Cardiac muscle cell (in vitro differentiated cells and primary cell): ENCODE results near the gene IFNGR1. TPM values are rescaled to one million over a fixed set of nuclear protein-coding genes. Genes with fewer than 3 reads are reported as not detected.
"Not testable (repeated sequence)": the region's sequence is repeated elsewhere in the genome, so short reads cannot be mapped to it uniquely, and the experiment has no call there.

Experiments
- DNase-seq, 2 donors: peaks; one replicate each; pipeline versions ENCODE4 v3.0.0 to v3.0.0-alpha.2; 2010 to 2017; ENCODE audit warnings: low read depth in 1 of 2, low spot score in 1 of 2
- H3K27ac ChIP-seq: fragments of 200-600 bp; sonication (generic); 2 replicates; pipeline ENCODE4 v1.5.1; 2016
- H3K27me3 ChIP-seq: fragments of 200-600 bp; sonication (generic); 2 replicates; pipeline ENCODE4 v1.6.0; 2016; ENCODE audit warnings: control low read depth
- H3K36me3 ChIP-seq: fragments of 200-600 bp; sonication (generic); 2 replicates; pipeline ENCODE4 v1.5.1; 2016; ENCODE audit warnings: control low read depth
- H3K4me1 ChIP-seq: fragments of 200-600 bp; sonication (generic); 2 replicates; pipeline ENCODE4 v1.8.1; 2017; ENCODE audit warnings: low read depth, mild to moderate bottlenecking, mixed run types
- H3K4me3 ChIP-seq: fragments of 200-600 bp; sonication (generic); 2 replicates; pipeline ENCODE4 v1.5.1; 2016; ENCODE audit warnings: mild to moderate bottlenecking
- H3K9me3 ChIP-seq: fragments of 200-600 bp; sonication (generic); 2 replicates; pipeline ENCODE4 v1.5.1; 2017; ENCODE audit warnings: low read depth, mild to moderate bottlenecking, control low read depth
- CTCF ChIP-seq: IDR thresholded peaks from 2 replicates; pipeline ENCODE4 v1.5.1; 2012; ENCODE audit warnings: low read depth, mild to moderate bottlenecking, low read length
- polyA plus RNA-seq: library from polyadenylated mRNA; unstranded; fragments of >200 nt; fragmentation: Nextera tagmentation; extraction: Ambion mirVana; gene quantifications from 2 replicates; pipeline ENCODE4 v1.2.1, GENCODE V29; 2016
- total RNA-seq: library from RNA; depleted of rRNA; stranded (reverse); fragments of >200 nt; gene quantifications from 2 replicates; pipeline ENCODE4 v1.2.3, GENCODE V29; 2016

The IFNGR1 gene
- total and polyA plus RNA-seq, 2 experiments from 2014 or later: 23.2 to 36.9 TPM

- H3K9me3 ChIP-seq: no peaks in the 10 kb centered on the region
- no peak for TF ChIP-seq CTCF
- no peaks in the 10 kb centered on the region for H3K4me1 ChIP-seq
- H3K4me3 ChIP-seq: no peak overlapping the region
- no peak for DNase-seq
- no peaks in the 10 kb centered on the region for H3K36me3 ChIP-seq
- H3K27ac ChIP-seq: no peak overlapping the region
- no peaks in the 10 kb centered on the region for H3K27me3 ChIP-seq
Measured at GRCh38 chr6:137256350-137257103, 37.3 kb upstream of the IFNGR1 start.

DNA sequence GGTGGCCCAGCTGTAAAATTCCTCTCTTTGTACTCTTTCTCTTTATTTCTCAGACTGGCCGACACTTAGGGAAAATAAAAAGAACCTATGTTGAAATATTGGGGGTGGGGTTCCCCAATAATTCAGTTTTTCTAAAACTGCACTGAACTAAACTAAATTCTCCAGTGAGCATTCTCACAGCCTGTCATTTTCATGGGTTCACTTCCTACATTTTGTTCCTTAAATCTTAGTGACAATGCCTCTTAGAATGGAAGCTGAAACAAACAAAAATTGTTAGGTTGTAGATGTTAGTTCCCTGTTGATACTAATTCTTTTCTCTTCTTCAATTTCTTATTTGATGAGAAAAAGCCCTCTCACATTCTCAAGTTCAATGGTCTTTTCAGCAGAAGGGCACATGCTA is 35.8 kb upstream of the IFNGR1 start:
- Histone ChIP-seq H3K4me1 (no peaks in the 10 kb centered on the region), H3K27ac (no peak overlapping the region), H3K9me3 (no peaks in the 10 kb centered on the region), H3K27me3 (no peaks in the 10 kb centered on the region), H3K4me3 (no peak overlapping the region), H3K36me3 (no peaks in the 10 kb centered on the region)
- DNase-seq: no peak
- TF ChIP-seq CTCF: no peak

DNA sequence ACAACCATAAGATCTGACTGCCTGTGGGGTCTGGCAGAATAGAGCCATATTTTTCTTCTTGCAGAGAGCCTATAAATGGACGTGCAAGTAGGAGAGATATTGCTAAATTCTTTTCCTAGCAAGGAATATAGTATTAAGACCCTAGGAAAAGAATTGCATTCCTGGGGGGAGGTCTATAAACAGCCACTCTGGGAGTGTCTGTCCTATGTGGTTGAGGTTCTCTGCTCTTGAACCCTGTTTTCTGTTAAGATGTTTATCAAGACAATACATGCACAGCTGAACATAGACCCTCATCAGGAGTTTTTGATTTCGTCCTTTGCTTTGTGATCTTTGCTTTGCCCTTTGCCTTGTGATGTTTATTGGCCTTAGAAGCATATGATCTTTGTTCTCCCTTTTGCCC is 35.2 kb upstream of the IFNGR1 start:
- not testable (repeated sequence) for H3K4me1 ChIP-seq, H3K9me3 ChIP-seq, H3K36me3 ChIP-seq, H3K27me3 ChIP-seq, H3K4me3 ChIP-seq, DNase-seq, H3K27ac ChIP-seq

DNA sequence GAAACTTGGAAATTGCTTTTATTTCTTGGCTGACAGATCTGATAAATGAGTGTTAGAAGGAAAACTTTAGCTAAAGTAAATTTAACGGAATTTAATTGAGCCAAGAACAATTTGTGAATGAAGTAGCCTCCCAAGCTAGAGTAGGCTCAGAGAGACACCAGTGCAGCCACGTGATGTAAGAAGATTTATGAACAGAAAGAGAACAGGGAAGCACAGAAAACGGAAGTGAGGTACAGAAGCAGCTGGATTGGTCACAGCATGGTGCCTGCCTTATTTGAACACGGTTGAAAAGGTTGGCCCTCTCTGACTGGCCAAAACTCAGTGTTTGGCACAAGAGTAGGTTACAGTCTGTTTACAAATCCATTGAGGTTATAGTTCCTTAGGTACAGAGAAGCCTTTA is 29.5 kb upstream of the IFNGR1 start:
- H3K36me3 ChIP-seq: no peaks in the 10 kb centered on the region
- no peaks in the 10 kb centered on the region for H3K9me3 ChIP-seq
- H3K27ac ChIP-seq: no peak overlapping the region
- H3K4me1 ChIP-seq: no peaks in the 10 kb centered on the region
- H3K27me3 ChIP-seq: no peaks in the 10 kb centered on the region
- H3K4me3 ChIP-seq: no peak overlapping the region
- no peak for DNase-seq
- no peak for TF ChIP-seq CTCF

DNA sequence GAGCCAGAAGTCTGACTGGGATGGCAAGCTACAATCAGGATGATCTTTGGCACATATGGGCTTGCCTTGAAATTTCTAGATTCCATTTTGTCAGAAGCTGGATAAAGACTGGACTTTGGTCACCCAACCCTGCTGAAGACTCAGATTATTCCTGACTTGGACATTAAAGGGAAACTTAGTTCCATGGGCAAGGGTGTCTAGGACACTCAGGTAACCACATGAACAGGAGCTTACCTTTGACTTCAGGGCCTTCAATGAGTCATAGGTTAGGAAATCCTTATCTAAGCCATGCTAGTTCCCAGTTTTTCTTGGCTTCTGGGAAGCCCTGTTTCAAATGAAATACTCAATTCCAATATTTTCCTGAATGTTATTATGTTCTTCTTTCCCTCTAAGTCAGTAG is 28.5 kb upstream of the IFNGR1 start:
- no peak for DNase-seq
- H3K4me3 ChIP-seq: no peak overlapping the region

GRCh38 chr6:137246791-137247202 is 27.6 kb upstream of the IFNGR1 start:
- no peak for DNase-seq

More for the DNA sequence above, 28.5 kb upstream of the IFNGR1 start:
- H3K9me3 ChIP-seq: no peaks in the 10 kb centered on the region
- no peak overlapping the region for H3K27ac ChIP-seq
- H3K27me3 ChIP-seq: no peaks in the 10 kb centered on the region
- TF ChIP-seq CTCF: no peak
- H3K36me3 ChIP-seq: no peaks in the 10 kb centered on the region
- no peaks in the 10 kb centered on the region for H3K4me1 ChIP-seq

More at GRCh38 chr6:137246791-137247202, 27.6 kb upstream of the IFNGR1 start:
- no peaks in the 10 kb centered on the region for H3K27me3 ChIP-seq
- no peaks in the 10 kb centered on the region for H3K36me3 ChIP-seq
- H3K4me3 ChIP-seq: no peak overlapping the region
- no peak overlapping the region for H3K27ac ChIP-seq
- no peaks in the 10 kb centered on the region for H3K4me1 ChIP-seq
- no peak for TF ChIP-seq CTCF
- H3K9me3 ChIP-seq: no peaks in the 10 kb centered on the region
